ENCODE results near the gene MSH3.

GRCh38 chr5:80917631-80918030 is 263.2 kb downstream of the MSH3 start:
- no peak for TF ChIP-seq CTCF (IDR thresholded peaks at IDR 0.05; ENCODE audit: low read length)
- no peak for TF ChIP-seq EZH2 (optimal IDR thresholded peaks at IDR 0.05; ENCODE audit: low read depth, low read length)
